Esophagus squamous epithelium (tissue), 4 donors: Measurements from ENCODE around the gene CFAP99.

Experiments used
- POLR2A ChIP-seq, 4 donors: fragments of 450-650 bp; IDR thresholded peaks; one replicate each; pipeline ENCODE4 v1.6.1; 2017; ENCODE audit warnings: antibody characterized with exemption in 4 of 4, mild to moderate bottlenecking in 4 of 4, moderate library complexity in 3 of 4
- TF ChIP-seq, protein P1 (sequence below), 6 experiments: fragments of 450-650 bp in 4 of 6; fragments of 200-600 bp in 2 of 6; sonication (generic) in 2 of 6; IDR thresholded peaks; one replicate each; pipeline ENCODE4 v1.5.1; 2016 to 2019; ENCODE audit warnings: antibody characterized with exemption in 6 of 6, mild to moderate bottlenecking in 4 of 6, moderate library complexity in 4 of 6

DNA sequence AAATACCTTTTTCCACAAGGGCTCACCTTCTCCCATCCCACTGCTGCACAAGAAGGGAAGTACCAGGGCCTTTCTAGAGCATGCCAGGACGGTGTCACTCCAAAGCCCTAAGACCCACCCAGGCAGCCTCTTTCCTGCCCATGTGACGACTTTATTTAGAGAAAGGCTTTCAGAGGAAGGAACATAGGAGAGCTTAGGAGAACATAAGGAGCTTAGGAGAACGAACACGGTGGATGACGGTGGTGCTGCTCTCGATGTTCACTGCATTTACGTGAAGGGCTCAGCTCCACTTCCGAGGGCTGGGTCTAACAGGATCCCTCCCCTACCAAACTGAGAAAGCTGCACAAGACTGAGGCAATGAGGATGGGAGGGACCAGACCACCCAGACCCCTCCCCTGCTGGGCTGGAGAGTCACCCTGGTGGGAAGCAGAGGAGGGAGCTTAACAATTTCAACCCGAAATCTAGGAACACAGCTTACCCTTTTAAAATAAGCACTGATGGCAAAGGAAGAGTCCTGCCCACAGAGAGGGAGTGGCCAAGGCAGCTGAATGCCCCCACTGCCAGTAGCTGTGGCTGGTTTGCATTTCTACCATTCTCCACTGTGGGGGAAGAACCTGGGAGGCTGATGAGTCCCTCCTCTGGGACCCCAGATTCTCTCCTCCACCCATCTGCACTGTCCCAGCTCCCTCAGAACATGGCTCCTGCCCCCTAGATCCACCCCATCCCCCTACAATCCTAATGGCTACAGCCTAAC lies 30.1 kb upstream of the CFAP99 start:
- TF ChIP-seq, protein P1, sequence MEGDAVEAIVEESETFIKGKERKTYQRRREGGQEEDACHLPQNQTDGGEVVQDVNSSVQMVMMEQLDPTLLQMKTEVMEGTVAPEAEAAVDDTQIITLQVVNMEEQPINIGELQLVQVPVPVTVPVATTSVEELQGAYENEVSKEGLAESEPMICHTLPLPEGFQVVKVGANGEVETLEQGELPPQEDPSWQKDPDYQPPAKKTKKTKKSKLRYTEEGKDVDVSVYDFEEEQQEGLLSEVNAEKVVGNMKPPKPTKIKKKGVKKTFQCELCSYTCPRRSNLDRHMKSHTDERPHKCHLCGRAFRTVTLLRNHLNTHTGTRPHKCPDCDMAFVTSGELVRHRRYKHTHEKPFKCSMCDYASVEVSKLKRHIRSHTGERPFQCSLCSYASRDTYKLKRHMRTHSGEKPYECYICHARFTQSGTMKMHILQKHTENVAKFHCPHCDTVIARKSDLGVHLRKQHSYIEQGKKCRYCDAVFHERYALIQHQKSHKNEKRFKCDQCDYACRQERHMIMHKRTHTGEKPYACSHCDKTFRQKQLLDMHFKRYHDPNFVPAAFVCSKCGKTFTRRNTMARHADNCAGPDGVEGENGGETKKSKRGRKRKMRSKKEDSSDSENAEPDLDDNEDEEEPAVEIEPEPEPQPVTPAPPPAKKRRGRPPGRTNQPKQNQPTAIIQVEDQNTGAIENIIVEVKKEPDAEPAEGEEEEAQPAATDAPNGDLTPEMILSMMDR (IDR thresholded peaks at IDR 0.05) = no peak
- TF ChIP-seq POLR2A (IDR thresholded peaks at IDR 0.05) = no peak
